HG03045 (cell line): ENCODE data around the gene ST6GALNAC3.
"Not testable (repeated sequence)": the region's sequence is repeated elsewhere in the genome, so short reads cannot be mapped to it uniquely, and the experiment has no call there.

ENCODE experiments used
- ATAC-seq: cut with Tn5 transposase; IDR thresholded peaks from one replicate; pipeline ENCODE4 v1.9.1; 2021; ENCODE audit warnings: mild to moderate bottlenecking, moderate library complexity; ENCODE audit not compliant: unreplicated experiment

The ST6GALNAC3 gene

GRCh38 chr1:76105372-76105771 lies 30.8 kb downstream of the ST6GALNAC3 start:
- no peak for ATAC-seq

GRCh38 chr1:76106251-76106650 lies 31.7 kb downstream of the ST6GALNAC3 start:
- ATAC-seq: no peak

GRCh38 chr1:76106719-76107235 lies 32.2 kb downstream of the ST6GALNAC3 start:
- ATAC-seq: no peak

- ATAC-seq: no peak
Measured at GRCh38 chr1:76109404-76109803, 34.9 kb downstream of the ST6GALNAC3 start.

GRCh38 chr1:76109901-76110560 lies 35.5 kb downstream of the ST6GALNAC3 start:
- no peak for ATAC-seq

- no peak for ATAC-seq
Measured at GRCh38 chr1:76110666-76111065, 36.1 kb downstream of the ST6GALNAC3 start.

- ATAC-seq: not testable (repeated sequence)
Measured at GRCh38 chr1:76112321-76112720, 37.8 kb downstream of the ST6GALNAC3 start.

- no peak for ATAC-seq
Measured at GRCh38 chr1:76113446-76113845, 38.9 kb downstream of the ST6GALNAC3 start.

GRCh38 chr1:76115171-76115570 lies 40.6 kb downstream of the ST6GALNAC3 start:
- ATAC-seq: no peak

GRCh38 chr1:76121850-76122249 lies 47.3 kb downstream of the ST6GALNAC3 start:
- ATAC-seq: no peak

GRCh38 chr1:76122271-76122670 lies 47.7 kb downstream of the ST6GALNAC3 start:
- no peak for ATAC-seq

GRCh38 chr1:76123411-76124064 lies 49.0 kb downstream of the ST6GALNAC3 start:
- not testable (repeated sequence) for ATAC-seq

GRCh38 chr1:76124196-76124595 lies 49.6 kb downstream of the ST6GALNAC3 start:
- no peak for ATAC-seq

- ATAC-seq: no peak
Measured at GRCh38 chr1:76125473-76126219, 51.1 kb downstream of the ST6GALNAC3 start.

- ATAC-seq: no peak
Measured at GRCh38 chr1:76128096-76128495, 53.5 kb downstream of the ST6GALNAC3 start.

GRCh38 chr1:76129731-76130130 lies 55.2 kb downstream of the ST6GALNAC3 start:
- ATAC-seq: no peak

GRCh38 chr1:76130992-76131391 lies 56.4 kb downstream of the ST6GALNAC3 start:
- ATAC-seq: no peak

- ATAC-seq: no peak
Measured at GRCh38 chr1:76133977-76134376, 59.4 kb downstream of the ST6GALNAC3 start.

- ATAC-seq: no peak
Measured at GRCh38 chr1:76135835-76136234, 61.3 kb downstream of the ST6GALNAC3 start.

- ATAC-seq: no peak
Measured at GRCh38 chr1:76136894-76137293, 62.3 kb downstream of the ST6GALNAC3 start.

- no peak for ATAC-seq
Measured at GRCh38 chr1:76137746-76138145, 63.2 kb downstream of the ST6GALNAC3 start.

GRCh38 chr1:76138217-76138616 lies 63.7 kb downstream of the ST6GALNAC3 start:
- ATAC-seq: no peak
